GM21576 (cell line): Measurements from ENCODE around the gene NPTXR.

Experiments
- ATAC-seq: cut with Tn5 transposase; IDR thresholded peaks from one replicate; pipeline ENCODE4 v1.9.1; 2021; ENCODE audit warnings: mild to moderate bottlenecking, moderate library complexity; ENCODE audit not compliant: unreplicated experiment

NPTXR gene

DNA sequence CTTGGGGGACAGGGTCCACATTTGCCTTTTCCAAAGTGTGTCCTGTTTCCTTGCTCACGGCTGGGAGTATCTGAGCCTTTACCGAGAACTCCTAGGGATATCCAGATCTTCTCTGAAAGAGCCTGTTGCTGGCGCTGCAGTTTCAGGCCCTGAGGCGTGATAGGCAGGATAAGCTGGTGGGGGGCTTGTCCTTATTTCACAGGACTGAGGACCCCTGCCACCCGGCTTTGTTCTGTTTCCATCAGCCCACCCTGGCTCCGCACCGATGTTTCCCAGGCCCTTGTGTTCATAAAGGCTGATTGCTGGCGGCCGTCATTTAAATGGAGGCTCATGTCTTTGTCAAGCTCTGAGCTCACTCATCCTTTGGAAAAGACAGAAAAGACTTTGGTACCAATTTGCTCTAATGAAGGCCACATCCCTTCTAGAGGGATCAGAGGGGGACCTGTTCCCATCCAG is 9.4 kb upstream of the NPTXR start:
- no peak for ATAC-seq

GRCh38 chr22:38852522-38852921 is 8.7 kb upstream of the NPTXR start:
- ATAC-seq = no peak

DNA sequence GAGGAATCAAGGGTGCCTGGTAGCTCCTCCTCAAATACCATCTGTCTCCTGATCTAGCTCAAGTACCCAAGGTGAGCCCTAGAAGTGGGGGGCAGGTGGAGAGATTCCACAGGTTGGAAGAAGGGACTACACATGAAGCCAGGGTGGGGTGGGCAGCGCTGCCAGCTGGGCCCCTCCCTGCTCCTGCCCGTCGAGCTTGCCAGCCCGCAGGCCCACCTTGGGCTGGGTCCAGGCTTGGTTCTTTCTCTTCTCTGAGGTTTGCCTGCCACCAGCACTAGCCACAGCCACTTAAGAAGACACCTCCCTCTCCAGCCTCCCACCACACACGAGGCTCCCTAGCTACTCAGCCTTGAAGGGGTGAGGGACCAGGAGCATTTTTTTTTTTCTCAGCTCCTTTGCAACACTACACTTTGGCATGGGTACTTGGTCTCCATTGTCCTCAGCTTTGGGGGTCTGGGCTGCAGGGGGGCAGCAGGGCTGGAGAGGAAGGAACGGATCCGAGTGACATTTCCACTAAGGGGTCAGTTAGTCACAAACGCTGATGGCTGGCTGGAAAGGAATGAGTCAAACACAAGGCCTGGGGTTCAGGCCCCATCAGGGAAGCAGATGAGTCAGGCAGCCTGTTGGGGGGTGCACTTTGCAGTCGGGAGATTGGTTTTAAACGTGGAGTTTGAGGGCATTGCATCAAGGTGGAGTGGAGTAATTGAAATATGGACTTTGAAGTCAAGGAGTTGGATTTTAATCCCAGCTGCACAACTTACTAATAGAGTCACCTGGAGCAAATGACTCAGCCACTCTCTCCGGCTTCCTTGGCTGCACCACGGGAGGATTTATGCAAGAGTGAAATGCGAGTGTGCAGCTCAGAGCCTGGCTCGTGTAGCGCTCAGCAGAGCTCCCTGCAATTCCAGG is 7.4 kb upstream of the NPTXR start:
- no peak for ATAC-seq

DNA sequence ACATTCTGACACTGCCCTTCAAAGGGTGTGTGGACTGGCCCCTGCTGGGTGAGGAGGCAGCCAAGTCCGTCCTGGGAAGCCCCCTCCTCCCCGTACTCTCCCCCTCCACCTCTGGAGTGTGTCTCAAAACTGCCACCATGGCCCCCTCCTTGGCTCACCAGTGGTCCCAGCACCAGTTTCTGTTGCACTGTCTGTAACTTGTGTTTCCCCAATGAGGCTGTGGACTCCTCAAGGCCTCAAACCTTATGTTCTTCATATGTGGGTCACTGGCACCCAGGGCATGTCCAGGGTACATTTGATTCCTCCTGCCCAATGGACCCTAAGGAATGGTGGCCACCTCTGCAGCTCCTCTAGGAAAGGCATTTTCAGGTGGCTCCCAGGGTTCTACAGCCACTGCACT is 6.6 kb upstream of the NPTXR start:
- ATAC-seq = no peak

GRCh38 chr22:38849811-38850210 is 6.0 kb upstream of the NPTXR start:
- ATAC-seq = no peak

DNA sequence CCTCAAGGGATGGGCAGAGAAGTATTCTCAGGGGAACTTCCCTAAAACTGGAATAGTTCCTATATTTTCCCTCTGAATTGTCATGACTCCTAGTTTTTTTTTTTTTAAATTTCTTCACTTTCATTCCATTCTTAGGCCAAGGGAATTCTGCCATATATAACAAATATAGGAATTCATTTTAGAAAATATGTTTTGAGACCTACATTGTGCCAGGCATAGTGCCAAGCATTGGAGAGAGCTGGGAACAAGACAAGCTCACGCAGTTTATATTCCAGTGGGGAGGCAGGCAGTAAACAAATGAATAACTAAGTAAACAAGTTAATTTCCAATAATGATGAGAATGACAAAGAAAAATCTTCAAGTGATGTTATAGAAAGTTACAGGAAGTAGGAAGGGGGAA is 2.6 kb upstream of the NPTXR start:
- no peak for ATAC-seq

GRCh38 chr22:38845004-38845740 is 1.3 kb upstream of the NPTXR start:
- no peak for ATAC-seq

DNA sequence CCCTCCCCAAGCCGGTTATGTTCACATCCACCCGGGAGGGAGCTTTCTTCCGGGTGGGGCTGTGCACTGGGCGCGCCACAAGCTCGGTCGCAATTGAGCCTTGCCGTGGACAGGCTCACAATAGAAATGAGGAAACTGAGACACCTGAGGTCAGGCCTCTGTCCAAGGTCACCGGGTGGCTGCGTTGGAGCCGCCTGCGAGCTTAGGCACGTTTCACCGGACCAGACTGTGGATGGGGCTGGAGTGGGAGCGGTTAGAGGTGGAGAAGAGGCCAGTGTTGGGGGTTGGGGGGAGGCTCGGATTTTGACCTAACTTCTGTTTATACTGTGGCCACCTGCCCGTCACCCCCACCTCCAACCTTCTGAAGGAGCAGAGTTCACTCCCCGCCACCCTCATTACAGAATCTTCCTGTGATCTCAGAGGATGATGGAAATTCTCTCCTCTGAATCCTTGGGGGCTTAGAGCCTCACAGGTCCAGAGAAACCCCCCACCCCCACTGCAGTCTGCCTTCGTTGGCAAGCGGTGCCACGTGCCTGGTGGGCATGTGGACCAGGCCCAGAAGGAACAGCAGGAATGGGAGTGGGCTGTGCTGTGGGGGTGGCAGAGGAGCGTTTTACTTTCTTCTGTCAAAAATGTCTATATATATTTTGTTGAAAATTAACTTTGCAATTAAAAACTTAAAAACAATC is 631 bp upstream of the NPTXR start:
- ATAC-seq = no peak

DNA sequence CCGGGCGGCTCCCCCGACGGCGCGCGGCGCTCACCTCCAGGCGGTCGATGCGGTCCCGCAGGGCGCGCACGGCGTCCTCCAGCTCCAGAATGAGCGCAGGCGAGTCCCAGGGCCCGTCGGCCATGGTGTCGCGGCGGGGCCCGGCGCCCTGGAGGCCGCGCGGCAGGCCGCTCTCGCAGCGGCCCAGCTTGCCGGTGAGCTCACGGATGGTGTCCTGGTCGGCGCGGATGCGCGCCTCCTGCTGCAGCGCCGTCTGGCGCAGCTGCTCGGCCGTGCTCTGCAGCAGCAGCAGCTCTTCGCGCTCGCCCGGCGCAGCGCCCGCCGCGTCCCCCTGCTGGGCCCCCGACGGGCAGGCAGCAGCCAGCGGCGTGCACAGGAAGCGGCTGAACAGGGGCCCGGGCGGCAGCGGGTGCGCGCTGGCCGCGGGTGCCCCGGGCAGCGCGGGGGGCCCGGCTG is 599 bp downstream of the NPTXR start:
- no peak for ATAC-seq

- no peak for ATAC-seq
Measured at GRCh38 chr22:38842512-38843200, 1.2 kb downstream of the NPTXR start.

DNA sequence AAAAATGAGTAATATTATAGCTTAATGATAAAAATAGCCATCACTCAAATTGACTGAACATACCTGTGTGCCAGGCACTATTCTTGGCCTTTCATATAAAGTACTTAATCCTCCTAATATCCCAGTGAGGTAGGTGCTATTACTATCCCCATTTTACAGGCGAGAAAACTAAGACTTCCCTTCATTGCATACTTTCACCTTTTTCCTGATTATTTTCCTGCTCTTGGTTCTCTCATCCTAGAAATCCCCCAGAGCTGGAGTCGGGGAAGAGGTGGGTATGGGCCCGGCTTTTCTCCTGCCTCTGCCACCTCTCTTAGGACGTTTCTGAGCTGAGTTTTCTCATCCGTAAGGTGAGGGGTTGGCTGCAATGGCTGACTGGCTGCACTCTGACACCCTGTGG is 2.2 kb downstream of the NPTXR start:
- ATAC-seq = no peak

DNA sequence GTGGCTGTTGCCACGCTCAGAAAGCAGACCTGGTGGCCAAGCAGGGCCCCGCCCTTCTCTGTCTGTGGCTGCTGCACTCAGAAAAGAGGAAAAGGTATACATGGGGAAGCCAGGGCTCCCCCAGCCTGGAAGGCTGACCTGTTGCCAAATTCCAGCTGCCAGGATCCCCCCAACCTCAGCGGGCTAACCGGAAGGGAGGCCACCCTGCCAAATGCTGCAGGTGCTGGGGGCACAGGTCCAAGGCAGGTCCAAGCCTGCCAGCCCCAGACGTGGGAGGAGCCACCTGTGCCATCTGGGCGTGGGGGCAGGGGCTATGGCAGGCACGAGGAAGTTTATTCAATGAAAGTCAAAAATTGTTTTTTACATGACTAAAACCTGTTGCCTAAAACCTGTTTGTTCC is 2.6 kb downstream of the NPTXR start:
- no peak for ATAC-seq

DNA sequence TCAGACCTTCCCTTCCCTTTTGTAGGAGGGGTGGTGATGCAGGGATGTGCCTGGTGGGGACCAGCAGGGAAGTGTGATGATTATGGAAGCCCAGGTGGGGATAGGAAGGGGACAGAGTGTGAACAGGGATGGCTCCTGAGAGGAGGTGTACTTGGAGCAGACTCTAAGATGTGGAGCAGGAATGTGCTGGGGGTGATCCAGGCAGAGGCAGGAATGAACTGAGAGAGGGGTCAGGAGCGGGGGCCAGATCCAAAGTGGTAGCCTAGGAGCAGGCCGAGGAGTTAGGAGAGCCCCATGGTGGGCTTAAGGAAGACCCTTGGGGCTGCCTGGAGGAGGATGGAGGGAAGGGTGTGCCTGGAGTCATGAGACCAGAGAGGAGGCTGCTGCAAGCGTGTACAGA is 3.7 kb downstream of the NPTXR start:
- ATAC-seq = no peak

- ATAC-seq = no peak
Measured at GRCh38 chr22:38839686-38840085, 4.1 kb downstream of the NPTXR start.

DNA sequence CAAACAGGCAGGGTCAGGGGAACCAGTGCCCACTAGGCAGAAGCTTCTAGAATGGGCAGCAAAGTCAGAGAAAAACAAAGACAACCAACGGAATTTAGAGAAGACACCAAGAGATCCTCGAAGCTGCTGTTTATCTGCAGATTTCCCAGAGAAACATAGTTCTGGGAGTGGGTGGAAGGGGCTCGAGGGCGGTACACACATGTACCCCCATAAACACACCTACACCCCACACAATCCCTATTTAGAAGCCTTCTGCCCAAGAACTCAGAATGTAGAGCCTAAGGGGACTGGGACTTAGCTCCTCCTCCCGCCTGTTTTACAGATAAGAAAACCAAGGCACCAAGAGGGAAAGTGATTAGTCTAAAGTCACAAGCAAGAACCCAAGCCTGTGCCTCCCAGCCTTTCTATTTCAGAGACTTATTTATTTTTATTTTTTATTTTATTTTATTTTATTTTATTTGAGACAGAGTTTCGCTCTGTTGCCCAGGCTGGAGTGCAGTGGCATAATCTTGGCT is 6.4 kb downstream of the NPTXR start:
- no peak for ATAC-seq

- ATAC-seq = no peak
Measured at GRCh38 chr22:38835888-38836301, 7.9 kb downstream of the NPTXR start.

- no peak for ATAC-seq
Measured at GRCh38 chr22:38834991-38835390, 8.8 kb downstream of the NPTXR start.

DNA sequence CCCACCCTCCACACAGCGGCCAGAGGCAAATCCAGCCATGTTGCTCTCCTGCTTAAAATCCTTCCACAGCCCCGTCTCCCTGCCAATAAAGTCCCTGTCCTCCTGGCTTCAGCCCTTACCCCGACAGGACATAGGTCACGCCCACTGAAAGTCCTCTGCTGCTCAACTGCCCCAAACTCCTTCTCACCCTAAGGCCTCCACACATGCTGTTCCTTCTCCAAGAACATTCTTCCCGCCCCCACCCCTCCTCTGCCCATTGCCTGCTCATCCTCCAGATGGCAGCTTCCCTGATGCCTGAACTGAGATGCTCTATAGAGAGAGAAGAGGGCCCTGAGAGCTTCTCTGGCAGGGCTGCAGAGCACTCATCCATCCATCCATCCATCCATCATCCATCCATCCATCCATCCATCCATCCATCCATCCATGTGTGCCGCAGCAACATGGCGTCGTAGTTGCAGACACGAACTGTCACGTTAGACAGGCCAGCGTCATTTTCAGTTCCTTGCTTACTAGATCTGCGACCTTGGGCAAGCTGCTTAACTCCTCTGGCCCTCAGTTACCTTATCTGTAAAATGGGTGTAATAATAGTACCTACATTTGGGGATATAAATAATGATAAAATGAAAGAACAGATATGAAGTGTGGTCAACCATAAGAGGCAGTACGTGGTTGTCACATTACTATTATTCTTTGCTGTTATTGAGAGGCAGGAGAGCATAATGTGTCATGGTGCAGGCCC is 9.4 kb downstream of the NPTXR start:
- ATAC-seq = no peak

DNA sequence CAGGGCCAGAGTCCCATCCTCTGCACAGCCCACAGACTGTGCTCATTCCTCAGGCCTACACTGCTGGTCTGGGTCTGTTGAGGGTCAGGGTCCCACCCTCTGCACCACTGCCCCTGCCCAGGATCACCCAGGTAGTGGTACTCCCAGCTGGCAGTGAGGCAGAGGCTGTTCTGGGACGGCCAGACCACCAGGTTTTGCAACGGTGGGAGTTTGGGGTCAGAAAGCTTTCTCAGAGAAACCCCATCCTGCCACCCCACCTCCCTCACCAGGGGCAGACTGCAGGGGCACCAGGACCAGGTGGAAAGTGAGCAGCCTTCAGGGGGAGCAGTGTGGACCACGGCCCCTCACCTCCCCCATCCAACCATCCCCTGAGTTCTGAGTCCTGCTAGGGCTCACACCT is 10.8 kb downstream of the NPTXR start:
- ATAC-seq = no peak
